H1 (cell line): Measurements from ENCODE around the gene UBR1.

Experiments
- CTCF ChIP-seq, 3 experiments: IDR thresholded peaks; 1 replicate in 2 of 3; 2 replicates in 1 of 3; pipeline versions ENCODE4 v1.5.1 to v1.6.1; 2011; ENCODE audit warnings: low read length in 3 of 3, mild to moderate bottlenecking in 3 of 3, inconsistent platforms in 2 of 3, low read depth in 1 of 3, moderate library complexity in 1 of 3; ENCODE audit not compliant: insufficient read depth in 1 of 3; ENCODE audit errors: control extremely low read depth in 1 of 3
- TCF12 ChIP-seq: IDR thresholded peaks from 2 replicates; pipeline ENCODE4 v1.6.1; 2011; ENCODE audit warnings: low read depth, mild to moderate bottlenecking, low read length
- USF2 ChIP-seq: IDR thresholded peaks from 2 replicates; pipeline ENCODE4 v1.6.1; 2011; ENCODE audit warnings: low read length, improper control_type of control experiment
- ZNF274 ChIP-seq: IDR thresholded peaks from 2 replicates; pipeline ENCODE4 v1.7.0; 2012; ENCODE audit warnings: low read length, borderline replicate concordance; ENCODE audit errors: extremely low read depth

GRCh38 chr15:42921342-42921731 is 184.5 kb downstream of the UBR1 start:
- TF ChIP-seq TCF12 (no peak), CTCF (IDR thresholded peaks at IDR 0.05; ENCODE audit: control extremely low read depth in 1 of 3, insufficient read depth in 1 of 3, low read depth in 1 of 3, low read length in 3 of 3) (no peak), USF2 (no peak), ZNF274 (no peak)
